ENCODE results near the gene FLVCR2.

Gene FLVCR2

DNA sequence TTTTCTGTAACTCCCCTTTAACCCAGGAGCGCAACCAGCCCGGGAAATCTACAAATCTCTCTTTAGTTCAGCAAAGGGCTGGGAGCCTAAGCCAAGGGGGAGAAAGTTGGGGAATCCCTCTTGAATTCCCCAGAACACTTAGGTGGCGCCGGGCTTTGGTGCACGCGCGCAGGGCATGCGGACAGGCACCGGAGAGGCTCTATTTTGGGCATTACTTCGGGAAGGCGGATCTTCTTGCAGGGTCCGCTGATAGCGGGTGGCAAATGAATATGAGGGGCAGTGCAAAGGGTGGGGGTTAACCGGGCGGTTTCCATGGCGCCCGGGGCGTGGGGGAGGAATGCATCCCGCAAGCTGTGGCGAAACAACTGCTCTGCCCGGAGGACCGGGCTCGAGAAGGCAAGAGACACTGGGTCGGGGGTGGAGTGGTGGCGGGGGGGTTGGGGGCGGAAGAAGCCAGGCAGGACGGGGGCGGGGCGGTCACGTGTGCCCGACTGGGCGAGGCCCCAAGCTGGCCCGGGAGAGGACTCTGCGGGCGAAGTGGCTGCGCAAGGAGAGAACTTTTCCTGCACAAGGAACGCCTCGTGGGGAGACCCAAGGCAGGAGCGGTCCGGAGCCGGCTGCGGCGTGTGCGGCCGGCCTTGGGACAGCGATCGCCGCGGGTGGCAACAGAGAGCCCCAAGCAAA lies at the start of gene FLVCR2:
FLVCR2 (plus strand) TSS at position 519 of the 684 bp plus-strand sequence. CDS start 353 bp downstream, outside the sequence.
- no peak for DNase-seq (ENCODE audit: low read depth, low spot score)

GRCh38 chr14:75531256-75531655 lies 47.2 kb upstream of the FLVCR2 start:
- no peak for DNase-seq (ENCODE audit: low read depth, low spot score)

- DNase-seq (ENCODE audit: low read depth, low spot score) = no peak
Measured at GRCh38 chr14:75531660-75532317, 46.6 kb upstream of the FLVCR2 start.

DNA sequence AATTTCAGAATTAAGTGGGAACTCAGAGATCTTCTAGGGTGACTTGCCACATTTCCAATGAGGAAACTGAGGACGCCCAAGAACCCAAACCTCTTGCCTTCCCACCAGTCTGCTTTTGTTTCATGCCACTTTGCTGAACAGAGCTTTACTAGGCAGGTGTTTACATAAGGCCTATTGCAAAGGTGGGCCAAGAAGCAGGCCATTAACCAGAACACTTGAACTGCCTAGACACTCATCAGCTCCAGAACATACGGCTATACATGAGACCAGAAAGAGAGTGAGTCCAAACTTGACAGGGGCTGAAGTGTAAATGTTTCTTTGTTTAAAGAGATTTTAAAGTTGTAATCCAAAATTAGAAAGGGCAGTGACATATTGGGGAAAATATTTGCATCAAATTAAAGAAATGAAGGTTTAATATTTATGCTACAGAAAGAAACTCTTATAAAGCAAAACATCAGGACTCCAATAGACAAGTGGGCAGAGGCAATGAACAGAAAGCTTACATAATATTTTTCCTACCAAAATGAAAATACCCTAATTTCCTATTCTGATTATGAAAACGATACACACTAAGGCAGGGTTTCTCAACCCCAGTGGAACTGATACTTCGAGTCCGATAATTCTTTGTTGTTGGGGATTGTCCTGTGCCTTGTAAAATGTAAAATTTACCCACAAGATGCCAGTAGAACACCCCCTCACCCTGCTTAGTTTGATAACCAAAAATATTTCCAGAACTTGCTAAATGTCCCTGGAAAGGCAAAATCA lies 44.4 kb upstream of the FLVCR2 start:
- DNase-seq (ENCODE audit: low read depth, low spot score) = no peak

DNA sequence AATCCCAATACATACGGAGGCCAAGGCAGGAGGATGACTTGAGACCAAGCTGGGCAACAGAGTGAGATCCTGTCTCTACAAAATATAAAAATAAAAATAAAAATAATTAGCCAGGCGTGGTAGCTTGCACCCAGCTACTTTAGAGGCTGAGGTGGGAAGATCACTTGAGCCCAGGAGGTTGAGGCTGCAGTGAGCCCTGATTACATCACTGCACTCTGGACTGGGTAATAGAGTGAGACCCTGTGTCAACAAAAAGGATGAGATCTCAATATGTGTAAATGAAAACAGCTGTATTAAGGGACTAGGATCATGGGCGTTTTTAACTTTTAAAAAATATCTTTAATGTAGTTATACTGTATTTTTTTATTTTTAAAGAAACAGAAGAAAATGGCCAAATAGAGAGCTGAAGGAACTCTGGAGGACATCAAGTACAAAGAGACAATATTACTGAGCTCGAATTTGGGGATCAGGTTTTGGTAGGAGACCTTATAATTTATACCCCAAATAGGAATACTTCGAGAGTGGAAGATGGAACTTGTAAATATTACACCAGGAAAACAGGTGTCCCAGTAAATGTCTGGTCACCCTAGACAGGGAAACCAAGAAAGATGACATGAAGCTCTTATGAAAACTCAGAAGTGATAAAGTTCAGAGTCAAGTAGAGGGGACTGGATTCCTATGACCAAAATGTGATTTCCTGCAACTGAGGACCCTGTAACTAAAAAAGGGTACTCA lies 43.1 kb upstream of the FLVCR2 start:
- DNase-seq (ENCODE audit: low read depth, low spot score) = no peak

DNA sequence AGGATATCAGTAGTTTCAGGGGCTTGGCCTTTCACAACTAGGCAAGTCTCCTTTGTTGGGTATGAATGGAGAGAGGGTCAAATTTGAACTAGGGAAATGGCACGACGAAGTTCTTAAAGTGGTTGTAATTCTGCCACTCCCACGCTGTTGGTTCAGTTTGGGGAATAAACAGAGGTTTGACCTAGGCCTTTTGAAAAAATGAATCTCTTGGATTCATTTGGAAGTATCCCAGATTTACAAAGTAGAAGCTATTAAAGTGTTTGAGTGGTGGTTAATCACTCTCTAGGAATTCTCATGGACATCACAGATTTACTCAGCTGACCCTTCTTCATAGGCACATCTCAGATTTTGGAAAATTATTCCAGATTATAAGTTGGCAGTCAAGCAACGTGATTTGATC lies 41.3 kb upstream of the FLVCR2 start:
- no peak for DNase-seq (ENCODE audit: low read depth, low spot score)

GRCh38 chr14:75539162-75539560 lies 39.3 kb upstream of the FLVCR2 start:
- no peak for DNase-seq (ENCODE audit: low read depth, low spot score)

GRCh38 chr14:75539561-75540478 lies 38.6 kb upstream of the FLVCR2 start:
- DNase-seq (ENCODE audit: low read depth, low spot score) = no peak

GRCh38 chr14:75540479-75540851 lies 38.0 kb upstream of the FLVCR2 start:
- DNase-seq (ENCODE audit: low read depth, low spot score) = no peak

DNA sequence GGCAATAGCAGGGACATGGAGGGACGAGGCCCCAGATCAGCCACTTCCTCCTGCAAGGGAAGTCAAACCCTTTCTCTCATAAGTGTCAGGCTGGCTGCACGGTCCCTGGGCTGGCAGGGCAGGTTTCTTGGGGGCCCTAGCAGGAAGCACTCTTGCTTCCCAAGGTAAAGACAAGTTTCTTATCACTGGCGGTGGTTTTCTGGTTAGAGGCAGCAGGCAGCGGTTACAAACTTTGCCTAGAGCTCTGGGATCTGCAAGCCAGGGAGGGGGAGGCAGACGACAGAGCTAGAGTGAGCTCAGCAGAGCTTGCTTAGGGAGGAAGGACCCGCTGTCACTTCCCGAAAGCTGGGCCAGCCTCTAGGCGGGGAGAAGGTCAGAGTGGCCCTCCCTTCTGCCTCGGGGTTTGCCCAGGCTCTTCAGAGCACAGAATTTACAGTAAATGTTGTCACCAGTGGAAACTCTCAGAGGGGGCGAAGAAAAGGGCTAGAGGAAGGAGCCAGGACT lies 35.8 kb upstream of the FLVCR2 start:
- no peak for DNase-seq (ENCODE audit: low read depth, low spot score)

DNA sequence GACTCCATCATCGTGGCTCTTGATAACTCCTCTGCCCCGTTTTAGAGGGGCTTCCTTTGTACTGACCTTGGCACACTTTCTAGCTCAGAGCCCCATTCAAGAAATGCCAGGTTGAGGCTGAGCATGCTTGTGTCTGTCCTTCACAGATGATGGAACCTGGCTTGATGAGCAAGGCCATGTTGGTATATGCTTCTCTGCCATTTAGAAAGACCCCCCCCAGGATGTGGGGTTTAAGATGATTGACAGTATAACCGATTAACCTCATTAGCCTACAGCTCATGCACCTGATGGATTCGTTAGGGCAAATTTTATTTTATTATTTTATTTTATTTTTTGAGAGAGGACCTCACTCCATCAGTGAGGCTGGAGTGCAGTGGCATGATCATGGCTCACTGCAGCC lies 35.2 kb upstream of the FLVCR2 start:
- no peak for DNase-seq (ENCODE audit: low read depth, low spot score)

DNA sequence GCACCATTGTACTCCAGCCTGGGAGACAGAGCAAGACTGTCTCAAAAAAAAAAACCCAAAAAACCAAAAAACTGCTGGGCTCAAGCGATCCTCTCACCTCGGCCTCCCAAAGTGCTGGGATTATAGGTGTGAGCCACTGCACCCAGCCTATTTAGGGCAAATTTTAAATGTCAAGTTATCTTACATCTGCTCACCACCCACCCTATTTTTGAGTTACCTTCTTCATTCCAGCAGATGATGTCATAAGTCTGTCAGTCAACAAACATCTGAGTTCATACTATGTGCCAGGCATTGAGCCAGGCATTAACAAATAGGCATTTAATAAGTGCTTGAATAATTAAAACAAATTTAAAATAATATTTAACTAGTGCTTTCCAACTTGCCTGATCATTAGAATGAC lies 34.6 kb upstream of the FLVCR2 start:
- DNase-seq (ENCODE audit: low read depth, low spot score) = no peak

GRCh38 chr14:75545907-75546306 lies 32.5 kb upstream of the FLVCR2 start:
- no peak for DNase-seq (ENCODE audit: low read depth, low spot score)

GRCh38 chr14:75547552-75548250 lies 30.7 kb upstream of the FLVCR2 start:
- no peak for DNase-seq (ENCODE audit: low read depth, low spot score)

- DNase-seq (ENCODE audit: low read depth, low spot score) = no peak
Measured at GRCh38 chr14:75548544-75548943, 29.9 kb upstream of the FLVCR2 start.

- no peak for DNase-seq (ENCODE audit: low read depth, low spot score)
Measured at GRCh38 chr14:75549169-75549568, 29.3 kb upstream of the FLVCR2 start.

GRCh38 chr14:75551021-75551420 lies 27.4 kb upstream of the FLVCR2 start:
- no peak for DNase-seq (ENCODE audit: low read depth, low spot score)

DNA sequence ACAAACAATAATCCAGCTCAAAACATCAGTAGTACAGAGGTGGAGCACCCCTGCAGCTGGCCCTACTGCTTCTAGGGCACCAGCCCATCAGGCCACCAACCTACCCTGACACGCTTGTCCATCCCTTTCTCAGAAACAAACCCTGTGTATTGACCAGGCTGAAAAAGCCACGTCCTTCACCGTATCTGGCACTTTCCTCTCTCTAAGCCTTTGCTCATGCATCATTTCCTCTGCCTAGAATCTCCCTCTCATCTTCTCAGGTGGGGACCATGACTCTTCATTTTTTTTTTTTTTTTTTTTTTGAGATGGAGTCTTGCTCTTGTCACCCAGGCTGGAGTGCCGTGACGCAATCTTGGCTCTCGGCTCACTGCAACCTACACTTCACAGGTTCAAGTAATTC lies 25.3 kb upstream of the FLVCR2 start:
- DNase-seq (ENCODE audit: low read depth, low spot score) = no peak

DNA sequence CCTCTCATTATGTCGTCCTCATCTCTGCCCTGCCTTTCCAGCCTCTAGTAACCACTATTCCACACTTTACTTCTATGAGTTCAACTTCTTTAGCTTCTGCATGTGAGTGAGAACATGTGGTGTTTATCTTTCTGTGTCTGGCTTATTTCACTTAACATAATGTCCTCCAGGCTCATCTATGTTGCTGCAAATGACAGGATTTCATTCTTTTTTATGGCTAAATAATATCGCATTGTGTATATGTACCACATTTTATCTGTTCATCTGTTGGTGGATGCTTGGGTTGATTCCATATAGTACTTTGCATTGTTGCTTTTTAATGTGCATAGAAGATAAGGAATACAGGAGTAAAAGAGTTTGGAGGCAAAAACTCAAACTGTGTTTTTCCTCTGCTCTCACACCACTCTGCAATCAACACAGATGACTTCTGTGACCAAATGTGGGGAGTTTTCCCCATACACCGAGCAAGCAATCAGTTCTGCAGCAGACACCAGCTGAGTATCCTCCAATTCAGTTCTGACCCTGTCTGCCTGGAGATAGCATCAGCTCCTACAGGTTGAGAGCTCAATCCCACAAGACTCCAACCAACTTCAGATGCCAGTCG lies 24.6 kb upstream of the FLVCR2 start:
- DNase-seq (ENCODE audit: low read depth, low spot score) = no peak

DNA sequence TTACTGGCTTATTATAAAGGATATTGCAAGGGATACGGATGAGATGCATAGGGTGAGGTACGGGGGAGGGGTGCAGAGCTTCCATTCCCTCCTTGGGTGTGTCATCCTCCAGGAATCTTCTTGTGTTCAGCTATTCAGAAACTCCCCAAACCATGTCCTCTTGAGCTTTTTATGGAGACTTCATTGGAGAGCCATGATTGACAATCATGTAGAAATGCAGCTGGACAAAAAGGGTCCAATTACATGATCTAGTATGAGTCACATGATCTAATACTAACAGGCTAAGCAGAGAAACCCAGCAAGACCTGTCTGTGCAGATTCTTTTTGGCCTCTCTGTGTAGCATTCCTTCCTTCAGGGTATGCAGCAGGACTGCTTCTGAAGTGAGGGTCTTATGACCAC lies 23.9 kb upstream of the FLVCR2 start:
- DNase-seq (ENCODE audit: low read depth, low spot score) = no peak
